ENCODE measurements around the gene MLH3. TPM values are rescaled to one million over a fixed set of nuclear protein-coding genes. Genes with fewer than 3 reads are reported as not detected.
A peak's percentile ranks its signal among the peaks of the same experiment; 100 is the strongest.
"Not testable (repeated sequence)": the region's sequence is repeated elsewhere in the genome, so short reads cannot be mapped to it uniquely, and the experiment has no call there.

MLH3 gene
- total RNA-seq, 5 donors from 2014 or later (not counting 1 experiment from before 2014, with no cell fraction given): 17.3 to 28.2 (median 22.1) TPM

DNA sequence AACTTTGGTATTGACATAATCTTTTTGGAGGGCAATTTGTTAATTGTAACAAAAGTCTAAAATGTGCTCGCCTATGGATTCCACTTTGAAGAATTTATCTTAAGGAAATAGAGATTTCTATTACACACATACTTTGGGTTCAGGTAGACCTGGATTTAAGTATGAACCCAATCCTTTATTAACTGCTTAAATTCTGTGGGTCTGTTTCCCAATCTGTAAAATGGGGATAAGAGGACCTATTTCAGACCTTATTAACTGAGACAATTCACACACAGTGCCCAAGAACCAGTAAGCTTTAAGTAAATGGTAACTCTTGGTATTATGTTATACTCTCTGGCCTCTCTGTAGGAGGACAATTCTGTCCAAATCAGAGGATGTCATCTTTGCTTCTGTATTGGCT is 49.4 kb downstream of the MLH3 start:
- H3K27ac Mint-ChIP-seq: peak overlapping the region; percentile 93 to 97
- no peaks in the 10 kb centered on the region for H3K27me3 Mint-ChIP-seq
- WGBS (ENCODE audit: insufficient coverage): no CpG with 5 or more reads among the region's 1 CpG
- H3K27ac ChIP-seq (ENCODE audit: low read length): peak overlapping the region; percentile 89
- DNase-seq (no peak), ATAC-seq (replicated peaks in 1 of 4) (no peak)
- H3K4me1 ChIP-seq (ENCODE audit: control insufficient read depth in 1 of 2, extremely low read depth in 1 of 2, insufficient read depth in 2 of 2, low read length in 2 of 2): peaks cover 16 to 23% of the 10 kb centered on the region in 2 experiments
- H3K4me3 ChIP-seq (ENCODE audit: control insufficient read depth in 1 of 2, extremely low read depth in 1 of 2, low read length in 1 of 2): peak overlapping the region in 1 of 2 donors; percentile 81
- ChIA-PET CTCF (no interaction called here), POLR2A (interaction anchor here in 1 of 2 donors (0.7 kb wide), 1 partner anchor 140 kb away, joined by 3 read pairs; no protein-coding TSS in a partner anchor)
- no peaks in the 10 kb centered on the region for H3K9me3 ChIP-seq
- peaks cover 26% of the 10 kb centered on the region for H3K36me3 Mint-ChIP-seq
- H3K4me1 Mint-ChIP-seq: peaks cover 36 to 47% (median 40%) of the 10 kb centered on the region in 3 donors
- H3K9me3 Mint-ChIP-seq: no peaks in the 10 kb centered on the region
- H3K4me3 Mint-ChIP-seq: peak overlapping the region; percentile 98
- H3K36me3 ChIP-seq (ENCODE audit: control insufficient read depth in 2 of 2, extremely low read depth in 1 of 2, insufficient read depth in 1 of 2, low read length in 1 of 2): peaks cover 0 to 22% of the 10 kb centered on the region in 2 donors
- H3K27me3 ChIP-seq (replicated peaks in 1 of 2; ENCODE audit: control insufficient read depth in 2 of 2, extremely low read depth in 1 of 2, insufficient read depth in 2 of 2, low read length in 1 of 2): no peaks in the 10 kb centered on the region

DNA sequence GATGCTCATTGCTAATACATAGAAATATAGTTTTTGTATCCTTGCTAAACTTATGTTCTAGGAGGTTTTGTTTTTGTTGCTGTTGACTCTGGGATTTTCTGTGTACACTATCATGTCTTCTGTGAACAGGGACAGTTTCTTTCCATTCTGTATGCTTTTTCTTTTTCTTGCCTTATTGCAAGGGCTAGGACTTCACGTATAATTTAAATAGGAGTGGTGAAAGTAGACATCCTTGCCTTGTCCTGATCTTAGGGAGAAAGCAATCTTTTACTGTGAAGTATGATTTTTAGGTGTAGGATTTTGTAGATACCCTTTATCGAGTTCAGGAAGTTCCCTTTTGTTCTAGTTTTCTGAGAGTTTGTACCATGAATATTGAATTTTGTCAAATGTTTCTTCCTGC is 50.0 kb downstream of the MLH3 start:
- Mint-ChIP-seq H3K36me3 (peaks cover 19% of the 10 kb centered on the region), H3K4me3 (no peak overlapping the region), H3K27ac (peak overlapping the region; percentile 93 to 97), H3K27me3 (no peaks in the 10 kb centered on the region), H3K9me3 (no peaks in the 10 kb centered on the region), H3K4me1 (peaks cover 36 to 43% (median 38%) of the 10 kb centered on the region in 3 donors)
- Histone ChIP-seq H3K4me1 (ENCODE audit: control insufficient read depth in 1 of 2, extremely low read depth in 1 of 2, insufficient read depth in 2 of 2, low read length in 2 of 2) (peaks cover 16 to 19% of the 10 kb centered on the region in 2 experiments), H3K36me3 (ENCODE audit: control insufficient read depth in 2 of 2, extremely low read depth in 1 of 2, insufficient read depth in 1 of 2, low read length in 1 of 2) (peaks cover 0 to 16% of the 10 kb centered on the region in 2 donors), H3K4me3 (ENCODE audit: control insufficient read depth in 1 of 2, extremely low read depth in 1 of 2, low read length in 1 of 2) (no peak overlapping the region), H3K27ac (ENCODE audit: low read length) (no peak overlapping the region), H3K9me3 (no peaks in the 10 kb centered on the region), H3K27me3 (replicated peaks in 1 of 2; ENCODE audit: control insufficient read depth in 2 of 2, extremely low read depth in 1 of 2, insufficient read depth in 2 of 2, low read length in 1 of 2) (no peaks in the 10 kb centered on the region)
- POLR2A ChIA-PET: no interaction called here
- ATAC-seq (replicated peaks in 1 of 4): no peak
- CTCF ChIA-PET: interaction anchor here in 1 of 2 donors (0.6 kb wide), 1 partner anchor 47 kb away, joined by 3 read pairs; no protein-coding TSS in a partner anchor
- DNase-seq: no peak
- no CpG with 5 or more reads among the region's 2 CpGs for WGBS (ENCODE audit: insufficient coverage)

GRCh38 chr14:74995781-74996180 is 55.5 kb downstream of the MLH3 start:
- H3K9me3 Mint-ChIP-seq; H3K9me3 ChIP-seq; CTCF ChIA-PET; H3K27ac Mint-ChIP-seq; H3K27ac ChIP-seq (ENCODE audit: low read length); H3K4me3 Mint-ChIP-seq; H3K4me1 Mint-ChIP-seq; H3K4me1 ChIP-seq (ENCODE audit: control insufficient read depth in 1 of 2, extremely low read depth in 1 of 2, insufficient read depth in 2 of 2, low read length in 2 of 2); H3K36me3 Mint-ChIP-seq; H3K27me3 Mint-ChIP-seq; DNase-seq; H3K36me3 ChIP-seq (ENCODE audit: control insufficient read depth in 2 of 2, extremely low read depth in 1 of 2, insufficient read depth in 1 of 2, low read length in 1 of 2); ATAC-seq (replicated peaks in 1 of 4); POLR2A ChIA-PET; H3K27me3 ChIP-seq (replicated peaks in 1 of 2; ENCODE audit: control insufficient read depth in 2 of 2, extremely low read depth in 1 of 2, insufficient read depth in 2 of 2, low read length in 1 of 2); H3K4me3 ChIP-seq (ENCODE audit: control insufficient read depth in 1 of 2, extremely low read depth in 1 of 2, low read length in 1 of 2): not testable (repeated sequence)
- WGBS (ENCODE audit: insufficient coverage): no CpG with 5 or more reads among the region's 7 CpGs

DNA sequence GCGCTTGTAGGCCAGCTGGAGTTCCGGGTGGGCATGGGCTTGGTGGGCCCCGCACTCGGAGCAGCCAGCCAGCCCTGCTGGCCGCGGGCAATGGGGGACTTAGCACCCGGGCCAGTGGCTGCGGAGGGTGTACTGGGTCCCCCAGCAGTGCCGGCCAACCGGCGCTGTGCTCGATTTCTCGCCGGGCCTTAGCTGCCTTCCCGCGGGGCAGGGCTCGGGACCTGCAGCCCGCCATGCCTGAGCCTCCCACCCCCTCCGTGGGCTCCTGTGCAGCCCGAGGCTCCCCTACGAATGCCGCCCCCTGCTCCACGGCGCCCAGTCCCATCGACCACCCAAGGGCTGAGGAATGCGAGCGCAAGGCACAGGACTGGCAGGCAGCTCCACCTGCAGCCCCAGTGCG is 57.1 kb downstream of the MLH3 start:
- H3K27me3 Mint-ChIP-seq; DNase-seq; H3K4me1 Mint-ChIP-seq; H3K4me3 Mint-ChIP-seq; H3K4me1 ChIP-seq (ENCODE audit: control insufficient read depth in 1 of 2, extremely low read depth in 1 of 2, insufficient read depth in 2 of 2, low read length in 2 of 2); H3K9me3 ChIP-seq; H3K36me3 ChIP-seq (ENCODE audit: control insufficient read depth in 2 of 2, extremely low read depth in 1 of 2, insufficient read depth in 1 of 2, low read length in 1 of 2); H3K27ac ChIP-seq (ENCODE audit: low read length); POLR2A ChIA-PET; CTCF ChIA-PET; H3K36me3 Mint-ChIP-seq; H3K9me3 Mint-ChIP-seq; H3K27me3 ChIP-seq (replicated peaks in 1 of 2; ENCODE audit: control insufficient read depth in 2 of 2, extremely low read depth in 1 of 2, insufficient read depth in 2 of 2, low read length in 1 of 2); H3K27ac Mint-ChIP-seq; H3K4me3 ChIP-seq (ENCODE audit: control insufficient read depth in 1 of 2, extremely low read depth in 1 of 2, low read length in 1 of 2); ATAC-seq (replicated peaks in 1 of 4): not testable (repeated sequence)
- 97% methylated on average over 13 of the region's 28 CpGs for WGBS (ENCODE audit: insufficient coverage)

- Mint-ChIP-seq H3K27me3 (peaks cover 0 to 2% of the 10 kb centered on the region in 2 donors), H3K9me3 (no peaks in the 10 kb centered on the region), H3K36me3 (no peaks in the 10 kb centered on the region), H3K27ac (no peak overlapping the region), H3K4me3 (no peak overlapping the region), H3K4me1 (no peaks in the 10 kb centered on the region)
- WGBS (ENCODE audit: insufficient coverage): no CpG with 5 or more reads among the region's 1 CpG
- Histone ChIP-seq H3K27ac (ENCODE audit: low read length) (no peak overlapping the region), H3K36me3 (ENCODE audit: control insufficient read depth in 2 of 2, extremely low read depth in 1 of 2, insufficient read depth in 1 of 2, low read length in 1 of 2) (no peaks in the 10 kb centered on the region), H3K4me1 (ENCODE audit: control insufficient read depth in 1 of 2, extremely low read depth in 1 of 2, insufficient read depth in 2 of 2, low read length in 2 of 2) (no peaks in the 10 kb centered on the region), H3K9me3 (no peaks in the 10 kb centered on the region), H3K27me3 (replicated peaks in 1 of 2; ENCODE audit: control insufficient read depth in 2 of 2, extremely low read depth in 1 of 2, insufficient read depth in 2 of 2, low read length in 1 of 2) (peaks cover 0 to 5% of the 10 kb centered on the region in 2 experiments), H3K4me3 (ENCODE audit: control insufficient read depth in 1 of 2, extremely low read depth in 1 of 2, low read length in 1 of 2) (no peak overlapping the region)
- no peak for DNase-seq
- ChIA-PET CTCF (no interaction called here), POLR2A (no interaction called here)
- ATAC-seq (replicated peaks in 1 of 4): no peak
Observed at GRCh38 chr14:74988993-74989392, 62.3 kb downstream of the MLH3 start.

DNA sequence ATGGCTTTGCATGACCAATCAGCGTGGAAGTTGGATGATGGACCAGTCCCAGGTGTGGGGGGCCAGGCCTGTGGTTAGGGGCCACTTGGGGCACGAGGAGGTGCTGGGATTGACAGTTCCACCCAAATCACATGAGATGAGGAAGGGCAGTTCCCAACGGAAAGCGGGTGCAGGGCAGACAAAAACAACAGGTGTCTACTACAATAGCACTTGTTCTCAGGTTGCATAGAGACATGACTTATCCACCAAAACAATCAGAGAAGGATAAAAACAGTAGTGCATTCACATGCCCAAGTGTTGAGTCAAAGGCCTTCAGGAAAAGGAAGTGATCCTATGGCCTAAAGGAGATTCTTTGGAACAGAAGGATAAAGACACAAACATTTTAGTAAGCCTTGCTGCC is 63.1 kb downstream of the MLH3 start:
- no peaks in the 10 kb centered on the region for H3K9me3 ChIP-seq
- no peaks in the 10 kb centered on the region for H3K36me3 ChIP-seq (ENCODE audit: control insufficient read depth in 2 of 2, extremely low read depth in 1 of 2, insufficient read depth in 1 of 2, low read length in 1 of 2)
- H3K36me3 Mint-ChIP-seq: no peaks in the 10 kb centered on the region
- no peaks in the 10 kb centered on the region for H3K4me1 Mint-ChIP-seq
- no peak overlapping the region for H3K27ac Mint-ChIP-seq
- DNase-seq: no peak
- no CpG with 5 or more reads among the region's 4 CpGs for WGBS (ENCODE audit: insufficient coverage)
- H3K4me3 ChIP-seq (ENCODE audit: control insufficient read depth in 1 of 2, extremely low read depth in 1 of 2, low read length in 1 of 2): no peak overlapping the region
- no peak overlapping the region for H3K4me3 Mint-ChIP-seq
- peaks cover 0 to 5% of the 10 kb centered on the region in 2 experiments for H3K27me3 ChIP-seq (replicated peaks in 1 of 2; ENCODE audit: control insufficient read depth in 2 of 2, extremely low read depth in 1 of 2, insufficient read depth in 2 of 2, low read length in 1 of 2)
- H3K27me3 Mint-ChIP-seq: peaks cover 0 to 2% of the 10 kb centered on the region in 2 donors
- H3K4me1 ChIP-seq (ENCODE audit: control insufficient read depth in 1 of 2, extremely low read depth in 1 of 2, insufficient read depth in 2 of 2, low read length in 2 of 2): no peaks in the 10 kb centered on the region
- ChIA-PET CTCF (no interaction called here), POLR2A (no interaction called here)
- no peak overlapping the region for H3K27ac ChIP-seq (ENCODE audit: low read length)
- no peak for ATAC-seq (replicated peaks in 1 of 4)
- no peaks in the 10 kb centered on the region for H3K9me3 Mint-ChIP-seq

DNA sequence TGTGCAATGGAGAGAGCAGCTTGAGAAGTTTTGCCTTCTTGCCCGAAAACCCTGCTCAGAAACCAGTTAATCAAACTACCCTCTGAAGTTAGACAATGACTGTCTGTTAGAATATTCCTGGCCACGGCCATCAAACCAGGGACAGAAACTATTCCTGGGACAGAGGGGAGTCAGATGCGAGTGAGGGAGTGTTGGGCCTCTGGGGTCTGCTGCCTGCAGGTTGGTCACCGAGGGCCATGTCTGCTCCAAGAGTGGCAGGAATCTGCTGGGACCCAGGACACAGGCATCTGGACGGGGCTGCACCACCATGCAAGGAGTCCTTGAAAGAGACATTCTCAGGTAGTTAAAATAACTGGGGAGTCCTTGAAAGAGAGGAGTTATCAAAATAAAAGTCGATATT is 65.5 kb downstream of the MLH3 start:
- H3K4me1 Mint-ChIP-seq: no peaks in the 10 kb centered on the region
- WGBS (ENCODE audit: insufficient coverage): 82% methylated on average over 5 of the region's 6 CpGs
- no peaks in the 10 kb centered on the region for H3K27me3 Mint-ChIP-seq
- Histone ChIP-seq H3K4me3 (ENCODE audit: control insufficient read depth in 1 of 2, extremely low read depth in 1 of 2, low read length in 1 of 2) (no peak overlapping the region), H3K9me3 (no peaks in the 10 kb centered on the region), H3K36me3 (ENCODE audit: control insufficient read depth in 2 of 2, extremely low read depth in 1 of 2, insufficient read depth in 1 of 2, low read length in 1 of 2) (no peaks in the 10 kb centered on the region), H3K4me1 (ENCODE audit: control insufficient read depth in 1 of 2, extremely low read depth in 1 of 2, insufficient read depth in 2 of 2, low read length in 2 of 2) (no peaks in the 10 kb centered on the region), H3K27ac (ENCODE audit: low read length) (no peak overlapping the region), H3K27me3 (replicated peaks in 1 of 2; ENCODE audit: control insufficient read depth in 2 of 2, extremely low read depth in 1 of 2, insufficient read depth in 2 of 2, low read length in 1 of 2) (peaks cover 0 to 8% of the 10 kb centered on the region in 2 experiments)
- H3K9me3 Mint-ChIP-seq: no peaks in the 10 kb centered on the region
- POLR2A ChIA-PET: no interaction called here
- CTCF ChIA-PET: no interaction called here
- H3K27ac Mint-ChIP-seq: no peak overlapping the region
- no peaks in the 10 kb centered on the region for H3K36me3 Mint-ChIP-seq
- no peak overlapping the region for H3K4me3 Mint-ChIP-seq
- no peak for ATAC-seq (replicated peaks in 1 of 4)
- DNase-seq: no peak

Measured in T-cell (primary cell).